ENCODE measurements around the gene SFR1. TPM values are rescaled to one million over a fixed set of nuclear protein-coding genes. Genes with fewer than 3 reads are reported as not detected.

SFR1 gene, protein sequence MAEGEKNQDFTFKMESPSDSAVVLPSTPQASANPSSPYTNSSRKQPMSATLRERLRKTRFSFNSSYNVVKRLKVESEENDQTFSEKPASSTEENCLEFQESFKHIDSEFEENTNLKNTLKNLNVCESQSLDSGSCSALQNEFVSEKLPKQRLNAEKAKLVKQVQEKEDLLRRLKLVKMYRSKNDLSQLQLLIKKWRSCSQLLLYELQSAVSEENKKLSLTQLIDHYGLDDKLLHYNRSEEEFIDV
- 15.5 TPM for total RNA-seq

DNA sequence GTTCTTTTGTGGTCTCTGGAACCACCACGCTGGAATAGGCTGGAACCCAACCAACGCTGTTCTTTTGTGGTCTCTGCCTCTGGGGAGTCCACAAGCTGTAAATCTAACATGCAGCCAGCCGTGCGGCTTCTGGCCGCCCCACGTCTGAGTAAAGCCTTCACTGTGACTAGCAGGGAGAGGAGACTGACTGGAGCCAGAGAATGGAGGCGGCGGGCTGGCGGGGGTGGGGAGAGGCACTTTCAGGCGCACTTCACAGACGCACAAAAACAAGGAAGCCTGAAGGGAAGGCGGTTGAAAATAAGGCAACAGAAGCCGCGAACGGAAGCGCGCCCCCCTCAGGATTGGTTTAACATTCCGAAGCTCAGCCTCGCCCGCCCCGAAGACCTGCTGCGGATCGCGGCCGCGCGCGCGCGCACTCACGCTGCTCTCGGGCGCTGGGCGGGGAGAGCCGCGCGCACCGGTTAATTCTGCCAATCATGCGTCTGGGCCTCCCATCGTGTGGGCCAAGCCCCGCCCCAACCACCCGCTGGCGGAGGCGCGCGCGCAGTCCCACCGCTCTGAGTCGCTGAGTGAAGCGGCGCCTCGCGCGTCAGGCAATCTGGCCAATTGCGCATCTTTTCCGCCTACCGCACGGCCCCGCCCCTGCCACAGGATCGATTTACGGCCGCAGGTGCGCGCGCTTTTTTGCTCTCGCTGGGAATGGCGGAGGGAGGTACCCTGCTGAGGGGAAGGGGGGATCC is at the start of gene SFR1:
Gene SFR1 (plus strand): TSS at position 687 of the 740 bp plus-strand sequence. CDS start 13 bp downstream, at position 700.
- DNase-seq (ENCODE audit: low spot score in 2 of 2) (peak; percentile 87 to 88), FAIRE-seq (no peak)

DNA sequence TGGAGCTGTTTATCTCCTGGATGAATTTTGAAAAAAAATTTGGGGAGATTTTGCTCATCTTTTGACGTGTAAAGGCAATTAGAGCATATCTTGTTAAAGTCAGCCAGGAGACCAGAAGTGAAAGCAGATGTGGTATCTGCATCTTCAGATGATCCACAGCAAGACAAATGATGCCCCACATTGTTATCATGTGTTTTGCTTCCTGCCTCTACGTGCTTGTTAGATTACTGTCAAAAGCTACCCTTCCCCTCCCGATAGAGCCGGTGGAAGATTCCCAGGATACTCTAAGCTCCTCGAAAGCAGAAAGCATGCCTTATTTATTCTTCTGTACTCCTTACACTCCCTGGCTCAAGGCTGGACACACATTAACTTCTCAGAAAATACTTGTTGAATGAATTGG is 49.2 kb upstream of the SFR1 start:
- no peak for FAIRE-seq
- no peak for DNase-seq (ENCODE audit: low spot score in 2 of 2)

- FAIRE-seq = no peak
- DNase-seq (ENCODE audit: low spot score in 2 of 2) = no peak
Measured at GRCh38 chr10:104074505-104074904, 47.5 kb upstream of the SFR1 start.

GRCh38 chr10:104076743-104077160 is 45.2 kb upstream of the SFR1 start:
- FAIRE-seq = peak; percentile 85
- no peak for DNase-seq (ENCODE audit: low spot score in 2 of 2)

- FAIRE-seq = no peak
- DNase-seq (ENCODE audit: low spot score in 2 of 2) = no peak
Measured at GRCh38 chr10:104077247-104077646, 44.7 kb upstream of the SFR1 start.

DNA sequence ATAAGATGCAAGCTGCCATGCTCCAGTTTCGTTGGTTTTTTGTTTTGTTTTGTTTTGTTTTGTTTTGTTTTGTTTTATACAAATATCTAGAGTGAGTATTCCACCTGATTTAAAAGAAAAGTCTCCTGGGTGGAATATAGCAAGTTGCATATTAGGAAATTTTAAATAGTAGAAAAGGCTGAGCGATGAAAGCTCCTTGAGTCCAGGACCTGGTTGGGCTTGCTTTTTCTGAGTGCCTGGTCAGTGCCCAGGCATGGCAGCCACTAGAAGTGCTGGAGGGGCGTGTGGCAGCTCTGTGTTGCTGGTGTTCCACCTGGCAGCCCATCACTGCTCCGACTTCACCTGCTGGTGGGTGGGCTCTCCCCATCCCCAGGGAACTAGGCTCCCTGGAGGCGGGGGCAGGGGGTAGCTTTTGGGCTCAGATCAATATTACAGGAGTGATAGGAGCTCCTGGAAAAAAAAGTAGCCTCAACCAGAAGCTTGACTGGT is 44.3 kb upstream of the SFR1 start:
- DNase-seq (ENCODE audit: low spot score in 2 of 2) = no peak
- no peak for FAIRE-seq

- FAIRE-seq (no peak), DNase-seq (ENCODE audit: low spot score in 2 of 2) (no peak)
Measured at GRCh38 chr10:104080762-104081161, 41.2 kb upstream of the SFR1 start.

GRCh38 chr10:104081998-104082397 is 40.0 kb upstream of the SFR1 start:
- no peak for DNase-seq (ENCODE audit: low spot score in 2 of 2)
- FAIRE-seq = no peak

DNA sequence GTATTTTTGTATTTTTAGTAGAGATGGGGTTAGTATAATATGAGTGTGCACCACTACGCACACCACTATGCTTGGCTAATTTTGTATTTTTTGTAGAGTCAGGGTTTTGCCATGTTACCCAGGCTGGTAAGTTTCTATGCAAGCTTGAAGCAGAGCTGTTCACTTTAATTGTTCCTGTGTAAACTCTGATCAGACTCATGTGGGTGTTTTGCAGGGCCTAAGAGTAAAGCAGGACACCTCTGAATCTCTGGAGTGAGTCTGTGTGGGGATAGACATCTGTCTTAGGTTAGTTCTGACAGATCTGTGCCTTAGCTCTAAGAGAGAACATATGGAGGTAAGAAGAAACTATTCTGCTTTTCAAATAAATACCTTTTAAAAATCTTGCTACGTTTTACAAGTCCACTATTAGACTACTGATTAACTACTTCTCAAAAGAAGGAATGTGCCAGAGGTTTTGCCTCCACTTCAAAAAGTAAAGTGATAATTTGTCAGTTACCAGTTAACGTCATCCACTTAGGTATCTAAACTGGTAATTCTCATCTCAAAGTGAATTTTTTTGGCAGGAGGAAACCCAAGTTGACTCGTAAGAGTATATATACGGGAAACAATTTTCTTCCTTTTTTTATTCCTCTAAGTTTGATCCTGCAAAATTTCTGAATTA is 37.4 kb upstream of the SFR1 start:
- FAIRE-seq = no peak
- DNase-seq (ENCODE audit: low spot score in 2 of 2) = no peak

DNA sequence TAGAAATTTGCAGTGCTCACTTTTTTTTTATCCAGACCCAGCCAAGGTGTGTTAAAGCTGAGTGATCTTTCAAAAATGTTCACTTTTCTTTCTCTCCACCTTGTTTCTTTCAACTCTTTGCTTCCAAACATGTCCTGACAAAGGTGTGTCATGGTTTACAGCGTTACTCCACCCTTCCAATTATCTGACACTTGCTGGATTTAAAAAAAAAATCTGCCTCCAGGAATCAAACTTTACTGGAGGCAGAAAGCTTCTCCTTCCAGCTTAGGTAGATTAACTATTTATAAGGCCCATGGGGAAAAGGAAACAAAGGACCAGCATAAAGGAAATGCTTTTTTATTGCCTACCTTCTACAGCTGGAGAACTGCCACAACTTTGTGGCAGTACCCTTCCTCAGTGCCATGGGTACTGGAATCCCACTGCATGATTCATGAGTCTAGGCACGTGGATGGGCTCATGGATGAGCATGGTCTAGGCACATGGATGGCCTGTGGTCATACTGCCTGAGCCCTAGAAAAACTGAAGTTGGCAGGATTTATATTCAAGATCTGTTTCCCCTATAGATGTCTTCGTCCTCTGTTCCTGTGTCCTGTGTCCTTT is 36.1 kb upstream of the SFR1 start, which contains the start of gene COL17A1:
Gene COL17A1 (minus strand): TSS at position 80 of the 600 bp plus-strand sequence. CDS start 5,207 bp downstream, outside the sequence.
- no peak for FAIRE-seq
- no peak for DNase-seq (ENCODE audit: low spot score in 2 of 2)

- FAIRE-seq (no peak), DNase-seq (ENCODE audit: low spot score in 2 of 2) (no peak)
Measured at GRCh38 chr10:104088239-104088638, 33.7 kb upstream of the SFR1 start.

- DNase-seq (ENCODE audit: low spot score in 2 of 2) (no peak), FAIRE-seq (no peak)
Measured at GRCh38 chr10:104089621-104090020, 32.4 kb upstream of the SFR1 start.

GRCh38 chr10:104090611-104091010 is 31.4 kb upstream of the SFR1 start:
- no peak for DNase-seq (ENCODE audit: low spot score in 2 of 2)
- no peak for FAIRE-seq

- DNase-seq (ENCODE audit: low spot score in 2 of 2) (no peak), FAIRE-seq (no peak)
Measured at GRCh38 chr10:104092749-104093148, 29.2 kb upstream of the SFR1 start.

- DNase-seq (ENCODE audit: low spot score in 2 of 2) = no peak
- FAIRE-seq = no peak
Measured at GRCh38 chr10:104096692-104097091, 25.3 kb upstream of the SFR1 start.

GRCh38 chr10:104098358-104098925 is 23.5 kb upstream of the SFR1 start:
- no peak for FAIRE-seq
- DNase-seq (ENCODE audit: low spot score in 2 of 2) = no peak

- no peak for FAIRE-seq
Measured at GRCh38 chr10:104099269-104099668, 22.7 kb upstream of the SFR1 start.

DNA sequence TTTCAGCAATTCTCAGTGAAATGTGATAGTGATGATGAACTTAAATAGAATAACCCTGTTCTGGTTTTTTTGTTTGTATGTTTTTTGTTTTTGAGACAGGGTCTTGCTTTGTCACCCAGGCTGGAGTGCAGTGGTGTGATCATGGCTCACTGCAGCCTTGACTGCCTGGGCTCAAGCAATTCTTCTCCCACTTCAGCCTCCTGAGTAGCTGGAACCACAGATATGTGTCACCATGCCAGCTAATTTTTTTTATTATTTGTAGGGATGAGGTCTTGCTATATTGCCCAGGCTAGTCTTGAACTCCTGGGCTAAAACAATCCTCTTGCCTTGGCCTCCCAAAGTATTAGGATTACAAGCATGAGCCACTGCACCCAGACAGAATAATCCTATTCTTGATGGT is 22.0 kb upstream of the SFR1 start:
- no peak for DNase-seq (ENCODE audit: low spot score in 2 of 2)
- FAIRE-seq = no peak

More at GRCh38 chr10:104099269-104099668, 22.7 kb upstream of the SFR1 start:
- DNase-seq (ENCODE audit: low spot score in 2 of 2) = no peak

- FAIRE-seq = no peak
- DNase-seq (ENCODE audit: low spot score in 2 of 2) = no peak
Measured at GRCh38 chr10:104100795-104101194, 21.2 kb upstream of the SFR1 start.

DNA sequence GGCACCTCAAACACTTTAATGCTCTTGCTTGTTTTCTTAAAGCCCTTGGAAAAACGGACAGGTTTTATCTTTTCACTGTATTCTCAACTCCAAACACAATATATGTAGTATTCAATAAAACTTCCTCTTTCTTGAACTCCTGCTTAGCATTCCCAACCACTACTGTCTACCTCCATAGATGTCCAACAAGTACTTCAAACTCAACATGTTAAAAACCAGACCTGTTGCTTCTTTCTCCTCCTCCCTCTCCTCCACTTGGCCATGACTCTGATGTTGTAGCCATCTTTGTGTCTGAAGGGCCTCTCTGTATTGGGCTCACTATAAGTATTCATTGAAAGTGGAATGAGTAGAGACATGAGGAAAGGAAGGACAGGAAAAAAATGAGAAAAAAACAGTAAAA is 20.1 kb upstream of the SFR1 start:
- FAIRE-seq = no peak

More for the DNA sequence above, 20.1 kb upstream of the SFR1 start:
- no peak for DNase-seq (ENCODE audit: low spot score in 2 of 2)
